ENCODE results near the gene SH2D6. TPM values are rescaled to one million over a fixed set of nuclear protein-coding genes. Genes with fewer than 3 reads are reported as not detected.

SH2D6 gene
- total RNA-seq, 1 experiment from 2014 or later: 0.37 TPM

GRCh38 chr2:85394976-85395375 is 23.5 kb upstream of the SH2D6 start:
- Histone ChIP-seq H2AFZ (ENCODE audit: low read length) (no peak overlapping the region), H3K27ac (ENCODE audit: low read length) (no peak overlapping the region), H3K4me1 (ENCODE audit: low read length) (no peaks in the 10 kb centered on the region), H3K79me2 (ENCODE audit: low read length) (no peaks in the 10 kb centered on the region), H3K27me3 (ENCODE audit: low read length) (no peaks in the 10 kb centered on the region), H3K4me3 (ENCODE audit: low read length) (no peak overlapping the region), H3K9ac (ENCODE audit: low read length) (no peak overlapping the region), H3K9me3 (ENCODE audit: low read length) (no peaks in the 10 kb centered on the region), H4K20me1 (ENCODE audit: insufficient read depth, low read depth, low read length) (no peaks in the 10 kb centered on the region), H3K36me3 (ENCODE audit: insufficient read depth, low read length) (no peaks in the 10 kb centered on the region), H3K4me2 (ENCODE audit: low read depth, low read length, poor library complexity, severe bottlenecking) (no peak overlapping the region), H3K9me2 (replicated peaks; ENCODE audit: insufficient read depth, low read length) (no peaks in the 10 kb centered on the region)
- no peak for DNase-seq

- no peaks in the 10 kb centered on the region for H3K79me2 ChIP-seq (ENCODE audit: low read length)
- no peak overlapping the region for H3K4me2 ChIP-seq (ENCODE audit: low read depth, low read length, poor library complexity, severe bottlenecking)
- H3K27me3 ChIP-seq (ENCODE audit: low read length): no peaks in the 10 kb centered on the region
- no peaks in the 10 kb centered on the region for H3K4me1 ChIP-seq (ENCODE audit: low read length)
- no peak overlapping the region for H3K4me3 ChIP-seq (ENCODE audit: low read length)
- DNase-seq: no peak
- no peak overlapping the region for H3K9ac ChIP-seq (ENCODE audit: low read length)
- H4K20me1 ChIP-seq (ENCODE audit: insufficient read depth, low read depth, low read length): no peaks in the 10 kb centered on the region
- H3K9me3 ChIP-seq (ENCODE audit: low read length): no peaks in the 10 kb centered on the region
- no peak overlapping the region for H3K27ac ChIP-seq (ENCODE audit: low read length)
- no peaks in the 10 kb centered on the region for H3K36me3 ChIP-seq (ENCODE audit: insufficient read depth, low read length)
- no peaks in the 10 kb centered on the region for H3K9me2 ChIP-seq (replicated peaks; ENCODE audit: insufficient read depth, low read length)
- H2AFZ ChIP-seq (ENCODE audit: low read length): no peak overlapping the region
Measured at GRCh38 chr2:85395912-85396475, 22.5 kb upstream of the SH2D6 start.

GRCh38 chr2:85396531-85397470 is 21.7 kb upstream of the SH2D6 start:
- Histone ChIP-seq H4K20me1 (ENCODE audit: insufficient read depth, low read depth, low read length) (no peaks in the 10 kb centered on the region), H3K9ac (ENCODE audit: low read length) (no peak overlapping the region), H3K36me3 (ENCODE audit: insufficient read depth, low read length) (no peaks in the 10 kb centered on the region), H3K27me3 (ENCODE audit: low read length) (no peaks in the 10 kb centered on the region), H2AFZ (ENCODE audit: low read length) (no peak overlapping the region), H3K4me1 (ENCODE audit: low read length) (no peaks in the 10 kb centered on the region), H3K4me3 (ENCODE audit: low read length) (no peak overlapping the region), H3K9me2 (replicated peaks; ENCODE audit: insufficient read depth, low read length) (no peaks in the 10 kb centered on the region), H3K27ac (ENCODE audit: low read length) (no peak overlapping the region), H3K4me2 (ENCODE audit: low read depth, low read length, poor library complexity, severe bottlenecking) (no peak overlapping the region), H3K79me2 (ENCODE audit: low read length) (no peaks in the 10 kb centered on the region), H3K9me3 (ENCODE audit: low read length) (no peaks in the 10 kb centered on the region)
- DNase-seq: no peak

- Histone ChIP-seq H3K27ac (ENCODE audit: low read length) (no peak overlapping the region), H3K4me3 (ENCODE audit: low read length) (no peak overlapping the region), H3K79me2 (ENCODE audit: low read length) (no peaks in the 10 kb centered on the region), H3K9ac (ENCODE audit: low read length) (no peak overlapping the region), H3K9me2 (replicated peaks; ENCODE audit: insufficient read depth, low read length) (no peaks in the 10 kb centered on the region), H3K4me1 (ENCODE audit: low read length) (peaks cover 4% of the 10 kb centered on the region), H3K4me2 (ENCODE audit: low read depth, low read length, poor library complexity, severe bottlenecking) (no peak overlapping the region), H3K27me3 (ENCODE audit: low read length) (no peaks in the 10 kb centered on the region), H3K9me3 (ENCODE audit: low read length) (0 out of 2 replicates have a peak, but pooled peaks cover 1% of the 10 kb centered on the region), H4K20me1 (ENCODE audit: insufficient read depth, low read depth, low read length) (no peaks in the 10 kb centered on the region), H2AFZ (ENCODE audit: low read length) (no peak overlapping the region), H3K36me3 (ENCODE audit: insufficient read depth, low read length) (no peaks in the 10 kb centered on the region)
- DNase-seq: no peak
Measured at GRCh38 chr2:85397925-85398331, 20.6 kb upstream of the SH2D6 start.

- Histone ChIP-seq H3K79me2 (ENCODE audit: low read length) (no peaks in the 10 kb centered on the region), H3K9me2 (replicated peaks; ENCODE audit: insufficient read depth, low read length) (no peaks in the 10 kb centered on the region), H3K9ac (ENCODE audit: low read length) (no peak overlapping the region), H2AFZ (ENCODE audit: low read length) (no peak overlapping the region), H3K4me1 (ENCODE audit: low read length) (peaks cover 4% of the 10 kb centered on the region), H3K36me3 (ENCODE audit: insufficient read depth, low read length) (no peaks in the 10 kb centered on the region), H4K20me1 (ENCODE audit: insufficient read depth, low read depth, low read length) (no peaks in the 10 kb centered on the region), H3K4me2 (ENCODE audit: low read depth, low read length, poor library complexity, severe bottlenecking) (no peak overlapping the region), H3K27ac (ENCODE audit: low read length) (no peak overlapping the region), H3K27me3 (ENCODE audit: low read length) (no peaks in the 10 kb centered on the region), H3K9me3 (ENCODE audit: low read length) (0 out of 2 replicates have a peak, but pooled peaks cover 7% of the 10 kb centered on the region), H3K4me3 (ENCODE audit: low read length) (no peak overlapping the region)
- no peak for DNase-seq
Measured at GRCh38 chr2:85398426-85399182, 19.9 kb upstream of the SH2D6 start.

DNA sequence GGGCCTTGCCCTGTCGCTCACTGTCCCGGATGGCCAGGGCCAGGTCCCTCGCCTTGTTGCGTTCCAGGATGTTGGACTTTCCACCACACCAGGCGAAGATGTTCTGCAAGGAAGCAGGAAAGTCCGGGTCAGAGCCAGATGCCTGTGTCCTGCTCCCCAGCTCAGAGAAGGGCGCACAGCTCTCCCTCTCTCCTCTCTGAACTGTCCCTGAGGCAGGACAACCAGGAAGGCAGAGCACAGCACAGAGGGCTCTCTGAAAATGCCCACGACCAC is 19.4 kb upstream of the SH2D6 start:
- Histone ChIP-seq H3K4me3 (ENCODE audit: low read length) (no peak overlapping the region), H3K27ac (ENCODE audit: low read length) (no peak overlapping the region), H4K20me1 (ENCODE audit: insufficient read depth, low read depth, low read length) (no peaks in the 10 kb centered on the region), H3K9me2 (replicated peaks; ENCODE audit: insufficient read depth, low read length) (no peaks in the 10 kb centered on the region), H3K9ac (ENCODE audit: low read length) (no peak overlapping the region), H2AFZ (ENCODE audit: low read length) (no peak overlapping the region), H3K36me3 (ENCODE audit: insufficient read depth, low read length) (no peaks in the 10 kb centered on the region), H3K4me1 (ENCODE audit: low read length) (peaks cover 4% of the 10 kb centered on the region), H3K4me2 (ENCODE audit: low read depth, low read length, poor library complexity, severe bottlenecking) (no peak overlapping the region), H3K27me3 (ENCODE audit: low read length) (no peaks in the 10 kb centered on the region), H3K79me2 (ENCODE audit: low read length) (no peaks in the 10 kb centered on the region), H3K9me3 (ENCODE audit: low read length) (peaks cover 10% of the 10 kb centered on the region; the same call in 1 of the 2 replicates)
- DNase-seq: no peak

DNA sequence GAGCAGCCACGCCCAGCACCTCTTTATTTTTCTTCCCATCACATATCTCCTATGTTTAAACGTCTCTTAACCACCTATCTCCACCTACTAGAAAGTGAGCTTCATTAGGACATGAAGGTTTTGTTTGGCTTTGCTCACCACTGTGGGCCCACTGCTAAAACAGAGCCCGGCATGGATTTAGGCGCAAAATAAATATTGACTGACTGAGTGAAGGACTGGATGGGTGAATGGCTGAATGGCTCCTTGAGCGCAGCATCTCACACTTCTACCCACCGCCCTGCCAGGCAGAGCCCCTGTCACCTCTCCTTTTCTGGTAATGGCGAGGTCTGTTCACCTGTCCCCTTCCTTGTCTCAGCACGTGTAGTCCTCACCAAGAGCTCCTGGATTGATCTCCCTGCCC is 18.5 kb upstream of the SH2D6 start:
- no peak for DNase-seq
- H3K4me2 ChIP-seq (ENCODE audit: low read depth, low read length, poor library complexity, severe bottlenecking): no peak overlapping the region
- no peaks in the 10 kb centered on the region for H3K27me3 ChIP-seq (ENCODE audit: low read length)
- no peak overlapping the region for H3K9ac ChIP-seq (ENCODE audit: low read length)
- H3K9me3 ChIP-seq (ENCODE audit: low read length): peaks cover 12% of the 10 kb centered on the region; the same call in 1 of the 2 replicates
- no peaks in the 10 kb centered on the region for H3K79me2 ChIP-seq (ENCODE audit: low read length)
- H3K9me2 ChIP-seq (replicated peaks; ENCODE audit: insufficient read depth, low read length): no peaks in the 10 kb centered on the region
- H4K20me1 ChIP-seq (ENCODE audit: insufficient read depth, low read depth, low read length): no peaks in the 10 kb centered on the region
- no peak overlapping the region for H2AFZ ChIP-seq (ENCODE audit: low read length)
- no peaks in the 10 kb centered on the region for H3K36me3 ChIP-seq (ENCODE audit: insufficient read depth, low read length)
- H3K4me1 ChIP-seq (ENCODE audit: low read length): peaks cover 4% of the 10 kb centered on the region
- no peak overlapping the region for H3K4me3 ChIP-seq (ENCODE audit: low read length)
- H3K27ac ChIP-seq (ENCODE audit: low read length): no peak overlapping the region
